Measurements from ENCODE around the gene FGF18.

Gene FGF18

DNA sequence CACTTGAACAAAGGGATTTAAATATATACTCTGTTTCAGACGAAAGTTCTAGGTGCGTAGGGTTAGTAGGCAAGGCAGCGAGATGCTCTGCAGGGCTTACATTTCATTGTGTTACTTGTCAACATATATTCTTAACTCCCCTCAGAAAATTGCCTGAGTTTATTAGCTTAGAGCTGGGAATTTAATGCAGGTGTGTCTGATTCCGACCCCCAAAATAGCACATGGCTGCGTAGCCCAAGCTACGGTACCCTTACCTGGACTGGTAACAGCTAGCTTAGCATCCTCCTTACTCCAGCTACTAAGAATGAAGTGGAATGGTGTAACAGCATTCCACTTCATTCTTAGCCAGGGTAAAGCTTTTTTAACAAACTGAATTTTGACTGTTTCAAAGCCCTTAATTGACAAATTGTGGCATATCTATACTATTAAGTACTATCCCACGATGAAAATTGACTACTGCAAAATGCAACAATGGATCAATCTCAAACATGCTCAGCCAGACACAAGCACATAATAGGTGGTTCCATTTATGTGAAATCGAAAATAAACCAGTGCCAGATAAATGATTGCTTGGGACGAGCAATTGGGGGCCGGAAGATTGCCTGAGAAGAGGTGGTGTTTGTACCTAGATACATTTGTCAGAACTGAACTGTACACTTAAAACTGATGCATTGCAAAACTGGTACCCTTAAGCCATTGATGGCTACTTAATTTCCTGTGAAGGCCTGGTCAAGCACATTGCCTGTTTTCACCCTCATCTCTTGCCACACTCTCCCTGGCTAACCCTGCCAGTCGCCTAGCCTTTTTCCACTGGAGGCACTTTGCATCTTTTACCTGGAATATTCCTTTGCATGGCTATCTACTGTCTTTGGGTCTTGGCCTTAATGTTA is 3.0 kb upstream of the FGF18 start:
- ChIA-PET CTCF (interaction anchor here (1.8 to 2.9 kb wide), 2 partner anchors 16 to 491 kb away, joined by 5 to 29 read pairs; no protein-coding TSS in a partner anchor), POLR2A (no interaction called here)
- no peak for DNase-seq (ENCODE audit: low read depth, low spot score)
- TF ChIP-seq, protein P1, sequence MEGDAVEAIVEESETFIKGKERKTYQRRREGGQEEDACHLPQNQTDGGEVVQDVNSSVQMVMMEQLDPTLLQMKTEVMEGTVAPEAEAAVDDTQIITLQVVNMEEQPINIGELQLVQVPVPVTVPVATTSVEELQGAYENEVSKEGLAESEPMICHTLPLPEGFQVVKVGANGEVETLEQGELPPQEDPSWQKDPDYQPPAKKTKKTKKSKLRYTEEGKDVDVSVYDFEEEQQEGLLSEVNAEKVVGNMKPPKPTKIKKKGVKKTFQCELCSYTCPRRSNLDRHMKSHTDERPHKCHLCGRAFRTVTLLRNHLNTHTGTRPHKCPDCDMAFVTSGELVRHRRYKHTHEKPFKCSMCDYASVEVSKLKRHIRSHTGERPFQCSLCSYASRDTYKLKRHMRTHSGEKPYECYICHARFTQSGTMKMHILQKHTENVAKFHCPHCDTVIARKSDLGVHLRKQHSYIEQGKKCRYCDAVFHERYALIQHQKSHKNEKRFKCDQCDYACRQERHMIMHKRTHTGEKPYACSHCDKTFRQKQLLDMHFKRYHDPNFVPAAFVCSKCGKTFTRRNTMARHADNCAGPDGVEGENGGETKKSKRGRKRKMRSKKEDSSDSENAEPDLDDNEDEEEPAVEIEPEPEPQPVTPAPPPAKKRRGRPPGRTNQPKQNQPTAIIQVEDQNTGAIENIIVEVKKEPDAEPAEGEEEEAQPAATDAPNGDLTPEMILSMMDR (IDR thresholded peaks at IDR 0.05; ENCODE audit: insufficient read depth, low read length, missing control alignments): no peak
- H3K4me3 ChIP-seq (ENCODE audit: low read depth, low read length): no peak overlapping the region

DNA sequence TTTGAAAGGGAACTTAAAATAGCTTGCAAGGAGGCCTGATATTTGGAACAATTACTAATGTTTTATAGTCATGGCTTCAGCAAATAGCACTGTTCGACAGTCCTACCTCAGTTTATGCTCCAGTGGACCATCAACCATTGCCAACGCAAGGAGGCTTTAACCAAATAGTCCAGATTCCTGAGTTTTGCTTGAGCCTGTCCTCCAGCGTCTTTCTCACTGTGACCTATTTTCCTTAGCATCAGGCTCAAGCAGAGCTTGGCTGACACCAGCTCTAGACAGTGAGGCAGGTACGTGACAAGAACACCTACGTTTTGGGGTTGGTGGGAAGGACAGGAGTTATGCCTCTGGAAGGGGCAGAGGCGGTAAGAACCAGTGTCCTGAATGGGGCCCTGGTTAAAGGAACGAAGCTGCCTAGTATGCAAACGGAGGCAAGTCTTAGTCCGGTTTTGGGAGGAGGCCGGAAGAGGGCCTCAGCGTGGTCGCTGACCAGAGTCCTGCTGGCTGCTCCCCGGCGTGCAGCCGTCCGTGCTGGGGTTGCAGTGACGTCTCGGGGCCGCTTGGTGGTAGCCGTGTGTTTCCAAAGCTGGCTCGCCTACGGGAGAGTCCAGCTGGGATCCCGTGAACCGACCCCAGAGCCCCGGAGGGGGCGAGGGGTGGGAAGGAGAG is 998 bp upstream of the FGF18 start:
- ChIA-PET POLR2A (interaction anchor here (0.5 to 1.7 kb wide), 5 partner anchors 31 to 488 kb away, joined by 3 to 6 read pairs (median 3); partner anchors contain the start of gene NPM1), CTCF (interaction anchor here (0.5 to 7.8 kb wide), 41 partner anchors 10 to 641 kb away, joined by 3 to 153 read pairs (median 4); no protein-coding TSS in a partner anchor)
- H3K4me3 ChIP-seq (ENCODE audit: low read depth, low read length): peak overlapping the region; percentile 48
- DNase-seq (ENCODE audit: low read depth, low spot score): peak; percentile 16
- TF ChIP-seq, protein P1 (IDR thresholded peaks at IDR 0.05; ENCODE audit: insufficient read depth, low read length, missing control alignments): peak; percentile 97

DNA sequence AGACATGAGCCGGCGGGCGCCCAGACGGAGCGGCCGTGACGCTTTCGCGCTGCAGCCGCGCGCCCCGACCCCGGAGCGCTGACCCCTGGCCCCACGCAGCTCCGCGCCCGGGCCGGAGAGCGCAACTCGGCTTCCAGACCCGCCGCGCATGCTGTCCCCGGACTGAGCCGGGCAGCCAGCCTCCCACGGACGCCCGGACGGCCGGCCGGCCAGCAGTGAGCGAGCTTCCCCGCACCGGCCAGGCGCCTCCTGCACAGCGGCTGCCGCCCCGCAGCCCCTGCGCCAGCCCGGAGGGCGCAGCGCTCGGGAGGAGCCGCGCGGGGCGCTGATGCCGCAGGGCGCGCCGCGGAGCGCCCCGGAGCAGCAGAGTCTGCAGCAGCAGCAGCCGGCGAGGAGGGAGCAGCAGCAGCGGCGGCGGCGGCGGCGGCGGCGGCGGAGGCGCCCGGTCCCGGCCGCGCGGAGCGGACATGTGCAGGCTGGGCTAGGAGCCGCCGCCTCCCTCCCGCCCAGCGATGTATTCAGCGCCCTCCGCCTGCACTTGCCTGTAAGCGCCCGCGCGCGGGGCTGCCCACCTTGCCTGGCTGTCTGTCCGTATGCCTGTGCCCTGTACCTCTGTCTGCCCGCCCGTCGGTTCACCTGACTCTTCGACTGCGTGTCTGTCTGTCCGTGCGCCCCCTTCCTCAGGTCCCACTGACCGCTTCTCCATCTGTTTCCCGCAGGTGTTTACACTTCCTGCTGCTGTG is 412 bp downstream of the FGF18 start:
- ChIA-PET CTCF (interaction anchor here (0.7 to 7.8 kb wide), 37 partner anchors 9 to 638 kb away, joined by 3 to 153 read pairs (median 4); no protein-coding TSS in a partner anchor), POLR2A (interaction anchor here (1.2 to 1.3 kb wide), 3 partner anchors 29 to 487 kb away, joined by 3 read pairs; no protein-coding TSS in a partner anchor)
- TF ChIP-seq, protein P1 (IDR thresholded peaks at IDR 0.05; ENCODE audit: insufficient read depth, low read length, missing control alignments): no peak
- DNase-seq (ENCODE audit: low read depth, low spot score): no peak
- peak overlapping the region; percentile 27 for H3K4me3 ChIP-seq (ENCODE audit: low read depth, low read length)

DNA sequence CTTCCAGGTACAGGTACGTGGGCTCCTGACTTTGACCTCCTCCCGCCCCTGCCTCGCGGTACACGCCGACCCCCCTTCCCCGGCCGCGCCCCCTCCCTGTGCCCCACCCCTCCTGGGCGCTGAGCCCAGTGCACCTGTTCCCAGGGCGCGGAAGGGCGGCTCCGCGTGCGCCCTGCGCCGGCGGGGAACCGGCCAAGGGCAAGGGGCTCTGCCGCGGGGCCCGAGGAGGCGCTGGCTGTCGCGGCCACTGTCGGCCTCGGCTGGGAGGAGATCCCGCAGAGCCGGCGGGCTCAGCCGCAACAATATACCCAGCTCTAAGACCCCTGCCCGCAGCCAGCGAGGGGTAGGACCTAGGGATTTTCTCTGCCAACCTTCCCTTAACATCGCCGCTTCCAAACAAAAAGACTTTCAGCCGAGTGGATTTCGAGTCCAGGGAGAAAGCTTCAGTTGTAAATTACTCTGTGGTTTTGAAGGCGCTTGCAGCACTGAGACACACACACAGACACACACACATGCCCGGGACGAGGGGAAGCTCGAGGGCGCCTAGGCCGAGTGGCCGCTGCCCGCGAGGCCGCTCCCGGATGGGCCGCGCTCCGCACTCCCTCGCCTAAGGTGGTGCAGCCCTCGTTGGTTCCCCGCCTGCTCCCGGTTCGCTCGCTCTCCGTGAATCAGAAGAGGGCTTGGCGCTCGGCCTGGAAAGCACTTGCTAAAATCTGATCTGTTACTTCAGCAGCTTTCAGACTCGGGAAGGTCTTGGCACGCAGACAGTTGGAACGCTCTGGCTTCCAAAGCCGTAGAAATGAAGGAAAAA is 1.2 kb downstream of the FGF18 start:
- H3K4me3 ChIP-seq (ENCODE audit: low read depth, low read length): no peak overlapping the region
- DNase-seq (ENCODE audit: low read depth, low spot score): peak; percentile 42
- POLR2A ChIA-PET: no interaction called here
- TF ChIP-seq, protein P1 (IDR thresholded peaks at IDR 0.05; ENCODE audit: insufficient read depth, low read length, missing control alignments): no peak
- CTCF ChIA-PET: interaction anchor here (0.6 to 7.8 kb wide), 12 partner anchors 9 to 494 kb away, joined by 3 to 153 read pairs (median 3); no protein-coding TSS in a partner anchor

DNA sequence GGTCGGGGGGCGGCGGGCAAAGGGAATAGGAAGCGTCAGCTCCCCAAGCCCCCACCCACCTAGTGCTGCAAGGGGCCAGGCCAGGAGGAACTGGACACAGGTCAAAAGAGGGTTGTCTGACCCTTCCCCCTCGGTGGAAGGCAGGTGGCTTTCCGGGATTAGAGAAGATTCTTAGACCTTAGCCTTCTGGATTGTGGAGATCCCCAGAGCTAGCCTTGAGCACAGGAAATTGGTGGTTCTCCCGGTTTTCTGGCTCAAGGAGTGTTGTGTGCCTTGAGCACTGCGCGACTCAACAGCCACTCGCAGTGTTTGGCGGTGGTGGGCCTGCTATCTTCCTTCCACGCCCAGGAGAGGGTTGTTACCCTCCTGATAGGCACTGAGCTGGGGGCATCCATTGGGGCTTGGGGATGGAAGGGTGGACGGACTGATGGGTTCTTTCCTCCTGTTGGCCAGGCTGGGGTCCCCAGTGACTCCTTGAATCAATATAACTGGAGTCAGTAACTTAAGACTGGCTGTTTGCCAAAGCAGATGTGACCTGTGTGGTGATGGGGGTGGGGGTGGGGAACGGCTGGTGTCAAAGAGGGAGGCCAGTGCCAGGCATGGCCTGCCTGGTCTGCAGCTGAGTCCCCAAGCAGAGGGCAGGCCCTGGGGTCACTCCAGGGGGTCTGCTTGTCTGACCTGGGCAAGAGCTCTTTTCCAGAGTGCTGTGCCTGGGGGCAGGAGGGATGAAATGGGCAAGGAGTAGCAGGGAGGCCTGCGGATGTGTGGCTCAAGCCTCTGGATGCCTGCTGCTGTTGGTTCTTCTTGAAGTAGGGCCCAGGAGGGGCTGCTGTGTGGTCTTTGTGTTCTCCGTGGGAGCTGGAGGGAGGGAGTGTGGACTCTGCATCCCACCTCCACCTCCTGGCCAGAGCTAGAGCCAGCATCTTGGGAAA is 2.1 kb downstream of the FGF18 start:
- H3K4me3 ChIP-seq (ENCODE audit: low read depth, low read length): no peak overlapping the region
- CTCF ChIA-PET: interaction anchor here (0.8 to 7.8 kb wide), 10 partner anchors 8 to 493 kb away, joined by 3 to 153 read pairs (median 3); no protein-coding TSS in a partner anchor
- no peak for DNase-seq (ENCODE audit: low read depth, low spot score)
- POLR2A ChIA-PET: no interaction called here
- TF ChIP-seq, protein P1 (IDR thresholded peaks at IDR 0.05; ENCODE audit: insufficient read depth, low read length, missing control alignments): no peak
